ENCODE measurements around the gene GNE. TPM values are rescaled to one million over a fixed set of nuclear protein-coding genes. Genes with fewer than 3 reads are reported as not detected.

GNE gene
- total and polyA plus RNA-seq, 2 of the 13 experiments (the other 11 are each of a cell fraction or from before 2014, with no cell fraction given): 16.1 to 24.1 TPM

DNA sequence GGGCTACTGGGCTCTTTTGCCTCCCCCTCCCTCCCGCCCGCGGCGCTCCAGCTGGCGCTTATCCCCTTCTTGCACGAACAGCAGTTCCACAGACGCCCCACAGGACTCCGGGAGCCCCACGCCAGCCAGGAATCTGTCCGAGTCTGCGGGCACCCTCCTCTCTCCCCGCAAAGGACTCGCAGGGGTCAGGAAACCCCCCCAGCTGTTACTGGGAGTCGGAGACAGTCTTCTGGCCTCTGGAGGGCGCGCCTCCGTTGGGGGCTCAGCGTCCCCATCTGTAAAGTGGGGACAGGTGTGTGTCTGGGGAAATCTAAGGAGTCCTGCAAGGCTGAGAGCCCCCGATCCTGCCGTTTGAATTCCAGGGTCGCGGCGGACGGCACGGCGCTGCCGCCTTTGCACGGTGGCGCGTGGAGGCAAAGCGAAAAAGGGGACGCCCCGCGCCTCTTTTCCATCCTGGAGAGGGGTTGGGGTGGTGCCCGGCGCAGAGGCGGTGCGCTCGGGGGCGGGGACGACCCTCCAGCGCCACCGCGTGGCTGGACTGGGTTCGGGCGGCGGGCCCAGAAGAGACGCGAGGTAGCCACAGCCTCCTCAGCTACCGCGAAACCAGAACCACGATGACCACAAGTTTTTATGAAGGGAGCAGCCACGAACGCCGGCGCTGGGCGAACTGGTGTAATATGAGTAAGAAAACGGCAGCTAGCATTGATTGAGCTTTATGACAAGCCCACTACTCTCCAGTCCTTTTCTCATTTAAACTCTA is 91.9 kb downstream of the GNE start (continued):
- TF ChIP-seq ZNF713 (CRISPR knock-in tag; IDR thresholded peaks at IDR 0.05) (no peak), ZNF788 (CRISPR knock-in tag; IDR thresholded peaks at IDR 0.05; ENCODE audit: borderline replicate concordance) (no peak; the same call in 1 of the 2 replicates), GLI4 (CRISPR knock-in tag; IDR thresholded peaks at IDR 0.05; ENCODE audit: borderline replicate concordance) (no peak), EED (CRISPR knock-in tag; IDR thresholded peaks at IDR 0.05) (no peak), SMYD3 (CRISPR knock-in tag; IDR thresholded peaks at IDR 0.05) (no peak), PHF8 (CRISPR knock-in tag; IDR thresholded peaks at IDR 0.05) (no peak), YEATS2 (CRISPR knock-in tag; IDR thresholded peaks at IDR 0.05; ENCODE audit: borderline replicate concordance) (no peak), ZNF296 (CRISPR knock-in tag; conservative IDR thresholded peaks at IDR 0.05) (no peak), PHB2 (IDR thresholded peaks at IDR 0.05; ENCODE audit: partially characterized antibody) (no peak), ZNF230 (CRISPR knock-in tag; IDR thresholded peaks at IDR 0.05) (peak; percentile 45; the same call in 1 of the 2 replicates), HIVEP1 (CRISPR knock-in tag; IDR thresholded peaks at IDR 0.05) (0 out of 2 replicates have a peak, but pooled peaks have one; percentile 31), KLF11 (CRISPR knock-in tag; IDR thresholded peaks at IDR 0.05) (no peak), ZNF549 (CRISPR knock-in tag; IDR thresholded peaks at IDR 0.05) (no peak)
- TF ChIP-seq, protein P1, sequence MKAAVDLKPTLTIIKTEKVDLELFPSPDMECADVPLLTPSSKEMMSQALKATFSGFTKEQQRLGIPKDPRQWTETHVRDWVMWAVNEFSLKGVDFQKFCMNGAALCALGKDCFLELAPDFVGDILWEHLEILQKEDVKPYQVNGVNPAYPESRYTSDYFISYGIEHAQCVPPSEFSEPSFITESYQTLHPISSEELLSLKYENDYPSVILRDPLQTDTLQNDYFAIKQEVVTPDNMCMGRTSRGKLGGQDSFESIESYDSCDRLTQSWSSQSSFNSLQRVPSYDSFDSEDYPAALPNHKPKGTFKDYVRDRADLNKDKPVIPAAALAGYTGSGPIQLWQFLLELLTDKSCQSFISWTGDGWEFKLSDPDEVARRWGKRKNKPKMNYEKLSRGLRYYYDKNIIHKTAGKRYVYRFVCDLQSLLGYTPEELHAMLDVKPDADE (CRISPR knock-in tag; IDR thresholded peaks at IDR 0.05): no peak
- TF ChIP-seq, protein P2, sequence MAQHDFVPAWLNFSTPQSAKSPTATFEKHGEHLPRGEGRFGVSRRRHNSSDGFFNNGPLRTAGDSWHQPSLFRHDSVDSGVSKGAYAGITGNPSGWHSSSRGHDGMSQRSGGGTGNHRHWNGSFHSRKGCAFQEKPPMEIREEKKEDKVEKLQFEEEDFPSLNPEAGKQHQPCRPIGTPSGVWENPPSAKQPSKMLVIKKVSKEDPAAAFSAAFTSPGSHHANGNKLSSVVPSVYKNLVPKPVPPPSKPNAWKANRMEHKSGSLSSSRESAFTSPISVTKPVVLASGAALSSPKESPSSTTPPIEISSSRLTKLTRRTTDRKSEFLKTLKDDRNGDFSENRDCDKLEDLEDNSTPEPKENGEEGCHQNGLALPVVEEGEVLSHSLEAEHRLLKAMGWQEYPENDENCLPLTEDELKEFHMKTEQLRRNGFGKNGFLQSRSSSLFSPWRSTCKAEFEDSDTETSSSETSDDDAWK (CRISPR knock-in tag; IDR thresholded peaks at IDR 0.05): no peak
- TF ChIP-seq, protein P3, sequence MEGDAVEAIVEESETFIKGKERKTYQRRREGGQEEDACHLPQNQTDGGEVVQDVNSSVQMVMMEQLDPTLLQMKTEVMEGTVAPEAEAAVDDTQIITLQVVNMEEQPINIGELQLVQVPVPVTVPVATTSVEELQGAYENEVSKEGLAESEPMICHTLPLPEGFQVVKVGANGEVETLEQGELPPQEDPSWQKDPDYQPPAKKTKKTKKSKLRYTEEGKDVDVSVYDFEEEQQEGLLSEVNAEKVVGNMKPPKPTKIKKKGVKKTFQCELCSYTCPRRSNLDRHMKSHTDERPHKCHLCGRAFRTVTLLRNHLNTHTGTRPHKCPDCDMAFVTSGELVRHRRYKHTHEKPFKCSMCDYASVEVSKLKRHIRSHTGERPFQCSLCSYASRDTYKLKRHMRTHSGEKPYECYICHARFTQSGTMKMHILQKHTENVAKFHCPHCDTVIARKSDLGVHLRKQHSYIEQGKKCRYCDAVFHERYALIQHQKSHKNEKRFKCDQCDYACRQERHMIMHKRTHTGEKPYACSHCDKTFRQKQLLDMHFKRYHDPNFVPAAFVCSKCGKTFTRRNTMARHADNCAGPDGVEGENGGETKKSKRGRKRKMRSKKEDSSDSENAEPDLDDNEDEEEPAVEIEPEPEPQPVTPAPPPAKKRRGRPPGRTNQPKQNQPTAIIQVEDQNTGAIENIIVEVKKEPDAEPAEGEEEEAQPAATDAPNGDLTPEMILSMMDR (CRISPR knock-in tag; IDR thresholded peaks at IDR 0.05): peak; percentile 95
- TF ChIP-seq, protein P4, sequence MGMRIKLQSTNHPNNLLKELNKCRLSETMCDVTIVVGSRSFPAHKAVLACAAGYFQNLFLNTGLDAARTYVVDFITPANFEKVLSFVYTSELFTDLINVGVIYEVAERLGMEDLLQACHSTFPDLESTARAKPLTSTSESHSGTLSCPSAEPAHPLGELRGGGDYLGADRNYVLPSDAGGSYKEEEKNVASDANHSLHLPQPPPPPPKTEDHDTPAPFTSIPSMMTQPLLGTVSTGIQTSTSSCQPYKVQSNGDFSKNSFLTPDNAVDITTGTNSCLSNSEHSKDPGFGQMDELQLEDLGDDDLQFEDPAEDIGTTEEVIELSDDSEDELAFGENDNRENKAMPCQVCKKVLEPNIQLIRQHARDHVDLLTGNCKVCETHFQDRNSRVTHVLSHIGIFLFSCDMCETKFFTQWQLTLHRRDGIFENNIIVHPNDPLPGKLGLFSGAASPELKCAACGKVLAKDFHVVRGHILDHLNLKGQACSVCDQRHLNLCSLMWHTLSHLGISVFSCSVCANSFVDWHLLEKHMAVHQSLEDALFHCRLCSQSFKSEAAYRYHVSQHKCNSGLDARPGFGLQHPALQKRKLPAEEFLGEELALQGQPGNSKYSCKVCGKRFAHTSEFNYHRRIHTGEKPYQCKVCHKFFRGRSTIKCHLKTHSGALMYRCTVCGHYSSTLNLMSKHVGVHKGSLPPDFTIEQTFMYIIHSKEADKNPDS (CRISPR knock-in tag; IDR thresholded peaks at IDR 0.05): no peak
- TF ChIP-seq, protein P5, sequence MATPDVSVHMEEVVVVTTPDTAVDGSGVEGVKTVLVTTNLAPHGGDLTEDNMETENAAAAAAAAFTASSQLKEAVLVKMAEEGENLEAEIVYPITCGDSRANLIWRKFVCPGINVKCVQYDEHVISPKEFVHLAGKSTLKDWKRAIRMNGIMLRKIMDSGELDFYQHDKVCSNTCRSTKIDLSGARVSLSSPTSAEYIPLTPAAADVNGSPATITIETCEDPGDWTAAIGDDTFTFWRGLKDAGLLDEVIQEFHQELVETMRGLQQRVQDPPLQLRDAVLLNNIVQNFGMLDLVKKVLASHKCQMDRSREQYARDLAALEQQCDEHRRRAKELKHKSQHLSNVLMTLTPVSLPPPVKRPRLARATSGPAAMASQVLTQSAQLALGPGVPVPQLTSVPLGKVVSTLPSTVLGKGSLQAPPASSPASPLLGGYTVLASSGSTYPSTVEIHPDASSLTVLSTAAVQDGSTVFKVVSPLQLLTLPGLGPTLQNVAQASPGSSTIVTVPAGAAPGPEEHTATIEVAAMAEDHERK (CRISPR knock-in tag; IDR thresholded peaks at IDR 0.05; ENCODE audit: low read depth): no peak
- TF ChIP-seq, protein P6, sequence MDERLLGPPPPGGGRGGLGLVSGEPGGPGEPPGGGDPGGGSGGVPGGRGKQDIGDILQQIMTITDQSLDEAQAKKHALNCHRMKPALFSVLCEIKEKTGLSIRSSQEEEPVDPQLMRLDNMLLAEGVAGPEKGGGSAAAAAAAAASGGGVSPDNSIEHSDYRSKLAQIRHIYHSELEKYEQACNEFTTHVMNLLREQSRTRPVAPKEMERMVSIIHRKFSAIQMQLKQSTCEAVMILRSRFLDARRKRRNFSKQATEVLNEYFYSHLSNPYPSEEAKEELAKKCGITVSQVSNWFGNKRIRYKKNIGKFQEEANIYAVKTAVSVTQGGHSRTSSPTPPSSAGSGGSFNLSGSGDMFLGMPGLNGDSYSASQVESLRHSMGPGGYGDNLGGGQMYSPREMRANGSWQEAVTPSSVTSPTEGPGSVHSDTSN (CRISPR knock-in tag; IDR thresholded peaks at IDR 0.05): no peak
